ENCODE results near the gene SLX9. TPM values are rescaled to one million over a fixed set of nuclear protein-coding genes. Genes with fewer than 3 reads are reported as not detected.

Gene SLX9
- total RNA-seq, 1 experiment from 2014 or later = 77.2 TPM

- TF ChIP-seq JUN (CRISPR knock-in tag; IDR thresholded peaks at IDR 0.05) = no peak
- TF ChIP-seq, protein P1, sequence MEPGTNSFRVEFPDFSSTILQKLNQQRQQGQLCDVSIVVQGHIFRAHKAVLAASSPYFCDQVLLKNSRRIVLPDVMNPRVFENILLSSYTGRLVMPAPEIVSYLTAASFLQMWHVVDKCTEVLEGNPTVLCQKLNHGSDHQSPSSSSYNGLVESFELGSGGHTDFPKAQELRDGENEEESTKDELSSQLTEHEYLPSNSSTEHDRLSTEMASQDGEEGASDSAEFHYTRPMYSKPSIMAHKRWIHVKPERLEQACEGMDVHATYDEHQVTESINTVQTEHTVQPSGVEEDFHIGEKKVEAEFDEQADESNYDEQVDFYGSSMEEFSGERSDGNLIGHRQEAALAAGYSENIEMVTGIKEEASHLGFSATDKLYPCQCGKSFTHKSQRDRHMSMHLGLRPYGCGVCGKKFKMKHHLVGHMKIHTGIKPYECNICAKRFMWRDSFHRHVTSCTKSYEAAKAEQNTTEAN (CRISPR knock-in tag; IDR thresholded peaks at IDR 0.05) = no peak
- TF ChIP-seq MXD4 (CRISPR knock-in tag; IDR thresholded peaks at IDR 0.05; ENCODE audit: borderline replicate concordance) = no peak
- no peak for TF ChIP-seq RELA (CRISPR knock-in tag; IDR thresholded peaks at IDR 0.05; ENCODE audit: borderline replicate concordance)
- TF ChIP-seq NFE2L1 (CRISPR knock-in tag; IDR thresholded peaks at IDR 0.05) = no peak; the same call in 1 of the 2 replicates
- TF ChIP-seq, protein P2, sequence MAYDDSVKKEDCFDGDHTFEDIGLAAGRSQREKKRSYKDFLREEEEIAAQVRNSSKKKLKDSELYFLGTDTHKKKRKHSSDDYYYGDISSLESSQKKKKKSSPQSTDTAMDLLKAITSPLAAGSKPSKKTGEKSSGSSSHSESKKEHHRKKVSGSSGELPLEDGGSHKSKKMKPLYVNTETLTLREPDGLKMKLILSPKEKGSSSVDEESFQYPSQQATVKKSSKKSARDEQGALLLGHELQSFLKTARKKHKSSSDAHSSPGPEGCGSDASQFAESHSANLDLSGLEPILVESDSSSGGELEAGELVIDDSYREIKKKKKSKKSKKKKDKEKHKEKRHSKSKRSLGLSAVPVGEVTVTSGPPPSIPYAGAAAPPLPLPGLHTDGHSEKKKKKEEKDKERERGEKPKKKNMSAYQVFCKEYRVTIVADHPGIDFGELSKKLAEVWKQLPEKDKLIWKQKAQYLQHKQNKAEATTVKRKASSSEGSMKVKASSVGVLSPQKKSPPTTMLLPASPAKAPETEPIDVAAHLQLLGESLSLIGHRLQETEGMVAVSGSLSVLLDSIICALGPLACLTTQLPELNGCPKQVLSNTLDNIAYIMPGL (CRISPR knock-in tag; IDR thresholded peaks at IDR 0.05) = peak; percentile 95
- peak; percentile 83; the same call in 1 of the 2 replicates for TF ChIP-seq GTF2I (CRISPR knock-in tag; conservative IDR thresholded peaks at IDR 0.05)
- no peak; the same call in 1 of the 2 replicates for TF ChIP-seq TCF7 (CRISPR knock-in tag; IDR thresholded peaks at IDR 0.05; ENCODE audit: low read depth)
- no peak for TF ChIP-seq FOXJ3 (CRISPR knock-in tag; IDR thresholded peaks at IDR 0.05; ENCODE audit: borderline replicate concordance)
- TF ChIP-seq ZNF317 (CRISPR knock-in tag; IDR thresholded peaks at IDR 0.05; ENCODE audit: borderline replicate concordance, low read depth) = peak; percentile 51; the same call in 1 of the 2 replicates
- TF ChIP-seq PREB (CRISPR knock-in tag; IDR thresholded peaks at IDR 0.05; ENCODE audit: borderline replicate concordance) = no peak
- 0 out of 2 replicates have a peak, but pooled peaks have one; percentile 86 for TF ChIP-seq TP53 (CRISPR knock-in tag; IDR thresholded peaks at IDR 0.05)
- TF ChIP-seq, protein P3, sequence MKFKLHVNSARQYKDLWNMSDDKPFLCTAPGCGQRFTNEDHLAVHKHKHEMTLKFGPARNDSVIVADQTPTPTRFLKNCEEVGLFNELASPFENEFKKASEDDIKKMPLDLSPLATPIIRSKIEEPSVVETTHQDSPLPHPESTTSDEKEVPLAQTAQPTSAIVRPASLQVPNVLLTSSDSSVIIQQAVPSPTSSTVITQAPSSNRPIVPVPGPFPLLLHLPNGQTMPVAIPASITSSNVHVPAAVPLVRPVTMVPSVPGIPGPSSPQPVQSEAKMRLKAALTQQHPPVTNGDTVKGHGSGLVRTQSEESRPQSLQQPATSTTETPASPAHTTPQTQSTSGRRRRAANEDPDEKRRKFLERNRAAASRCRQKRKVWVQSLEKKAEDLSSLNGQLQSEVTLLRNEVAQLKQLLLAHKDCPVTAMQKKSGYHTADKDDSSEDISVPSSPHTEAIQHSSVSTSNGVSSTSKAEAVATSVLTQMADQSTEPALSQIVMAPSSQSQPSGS (CRISPR knock-in tag; IDR thresholded peaks at IDR 0.05; ENCODE audit: borderline replicate concordance, low read depth) = no peak
- peak; percentile 84; the same call in 1 of the 2 replicates for TF ChIP-seq MYBL2 (CRISPR knock-in tag; IDR thresholded peaks at IDR 0.05)
- TF ChIP-seq STAT6 (CRISPR knock-in tag; conservative IDR thresholded peaks at IDR 0.05; ENCODE audit: low read depth) = no peak
- peak; percentile 93 for TF ChIP-seq MAX (CRISPR knock-in tag; IDR thresholded peaks at IDR 0.05)
- TF ChIP-seq KAT7 (CRISPR knock-in tag; IDR thresholded peaks at IDR 0.05; ENCODE audit: borderline replicate concordance) = no peak
- TF ChIP-seq ZNF121 (CRISPR knock-in tag; IDR thresholded peaks at IDR 0.05) = peak; percentile 68; the same call in 1 of the 2 replicates
- 0 out of 2 replicates have a peak, but pooled peaks have one; percentile 71 for TF ChIP-seq NR3C1 (CRISPR knock-in tag; conservative IDR thresholded peaks at IDR 0.05; ENCODE audit: low read depth)
- no peak for TF ChIP-seq ZNF512 (CRISPR knock-in tag; IDR thresholded peaks at IDR 0.05; ENCODE audit: borderline replicate concordance)
- peak; percentile 97 for TF ChIP-seq GABPB1 (CRISPR knock-in tag; IDR thresholded peaks at IDR 0.05)
- TF ChIP-seq IRF2 (CRISPR knock-in tag; IDR thresholded peaks at IDR 0.05; ENCODE audit: borderline replicate concordance, low read depth) = no peak
- 0 out of 2 replicates have a peak, but pooled peaks have one; percentile 64 for TF ChIP-seq CREM (CRISPR knock-in tag; IDR thresholded peaks at IDR 0.05)
- no peak for TF ChIP-seq ZNF532 (CRISPR knock-in tag; IDR thresholded peaks at IDR 0.05; ENCODE audit: borderline replicate concordance)
These were observed at the start of gene SLX9 (continued) for GRCh38 chr21:44939532-44940115.
